Endothelial cell (in vitro differentiated cells): Measurements from ENCODE around the gene PP2D1. TPM values are rescaled to one million over a fixed set of nuclear protein-coding genes. Genes with fewer than 3 reads are reported as not detected.
A peak's percentile ranks its signal among the peaks of the same experiment; 100 is the strongest.

Experiments
- DNase-seq: peaks from one replicate; pipeline ENCODE4 v3.0.0; 2021; ENCODE audit warnings: low spot score
- H3K27ac Mint-ChIP-seq: one replicate; pipeline ENCODE4 v1.8.0; 2021; ENCODE audit warnings: mixed read lengths, inconsistent platforms; ENCODE audit not compliant: unreplicated experiment
- H3K27me3 Mint-ChIP-seq: one replicate; pipeline ENCODE4 v1.8.0; 2021; ENCODE audit warnings: mild to moderate bottlenecking, moderate library complexity, mixed read lengths, inconsistent platforms; ENCODE audit not compliant: unreplicated experiment
- H3K36me3 Mint-ChIP-seq: one replicate; pipeline ENCODE4 v1.8.0; 2021; ENCODE audit warnings: mild to moderate bottlenecking, low read depth, mixed read lengths, inconsistent platforms; ENCODE audit not compliant: unreplicated experiment
- H3K4me1 Mint-ChIP-seq: one replicate; pipeline ENCODE4 v1.8.0; 2021; ENCODE audit warnings: mild to moderate bottlenecking, mixed read lengths, inconsistent platforms; ENCODE audit not compliant: unreplicated experiment
- H3K4me3 Mint-ChIP-seq: one replicate; pipeline ENCODE4 v1.8.0; 2021; ENCODE audit warnings: mild to moderate bottlenecking, mixed read lengths, inconsistent platforms; ENCODE audit not compliant: unreplicated experiment
- H3K9me3 Mint-ChIP-seq: one replicate; pipeline ENCODE4 v1.8.0; 2021; ENCODE audit warnings: mixed read lengths, inconsistent platforms; ENCODE audit not compliant: unreplicated experiment
- CTCF ChIP-seq: fragments of 200-600 bp; sonication (generic); IDR thresholded peaks from one replicate; pipeline ENCODE4 v1.5.0; 2021; ENCODE audit warnings: antibody characterized with exemption; ENCODE audit not compliant: unreplicated experiment
- total RNA-seq: library from RNA; stranded (reverse); fragmentation: NEBNext Ultra II Directional; extraction: Animal tissue kit (Norgen Biotek cat#: 25700); gene quantifications from one replicate; pipeline ENCODE4 v1.2.1, GENCODE V29; 2021; ENCODE audit not compliant: unreplicated experiment

The PP2D1 gene
- total RNA-seq, 1 donor from 2014 or later: not detected

DNA sequence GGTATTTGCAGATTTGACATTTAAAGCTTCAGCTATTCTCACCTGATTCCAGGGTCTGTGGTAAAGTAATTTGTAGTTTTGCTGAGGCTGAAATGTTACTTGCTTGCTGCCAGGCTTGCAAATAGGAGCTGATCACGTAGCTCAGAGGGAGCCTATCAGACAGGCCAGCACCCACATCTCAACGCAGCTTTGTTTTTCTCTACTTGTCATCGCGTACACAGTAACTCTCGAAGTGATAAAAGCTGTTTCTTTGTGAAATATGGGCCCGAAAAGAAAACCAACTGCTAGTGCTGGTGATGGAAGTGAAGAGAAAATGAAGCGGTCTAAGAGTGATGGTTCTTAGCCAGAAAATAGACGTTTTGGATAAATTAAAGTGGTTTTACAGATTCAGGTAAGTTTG is 41.7 kb downstream of the PP2D1 start:
- DNase-seq: no peak
- H3K4me3 Mint-ChIP-seq: no peak overlapping the region
- no peak overlapping the region for H3K27ac Mint-ChIP-seq
- peaks cover 13% of the 10 kb centered on the region for H3K4me1 Mint-ChIP-seq
- H3K9me3 Mint-ChIP-seq: no peaks in the 10 kb centered on the region
- no peaks in the 10 kb centered on the region for H3K27me3 Mint-ChIP-seq
- no peak for TF ChIP-seq CTCF
- H3K36me3 Mint-ChIP-seq: peaks cover 11% of the 10 kb centered on the region

- no peak for TF ChIP-seq CTCF
- Mint-ChIP-seq H3K9me3 (no peaks in the 10 kb centered on the region), H3K4me1 (peaks cover 13% of the 10 kb centered on the region), H3K27ac (peak overlapping the region; percentile 2), H3K36me3 (peaks cover 5% of the 10 kb centered on the region), H3K27me3 (no peaks in the 10 kb centered on the region), H3K4me3 (no peak overlapping the region)
- DNase-seq: no peak
These were observed 44.3 kb downstream of the PP2D1 start for GRCh38 chr3:19967812-19968211.

GRCh38 chr3:19967208-19967607 is 44.9 kb downstream of the PP2D1 start:
- Mint-ChIP-seq H3K4me1 (peaks cover 13% of the 10 kb centered on the region), H3K36me3 (peaks cover 5% of the 10 kb centered on the region), H3K27me3 (no peaks in the 10 kb centered on the region), H3K9me3 (no peaks in the 10 kb centered on the region), H3K4me3 (no peak overlapping the region), H3K27ac (no peak overlapping the region)
- no peak for DNase-seq
- no peak for TF ChIP-seq CTCF

DNA sequence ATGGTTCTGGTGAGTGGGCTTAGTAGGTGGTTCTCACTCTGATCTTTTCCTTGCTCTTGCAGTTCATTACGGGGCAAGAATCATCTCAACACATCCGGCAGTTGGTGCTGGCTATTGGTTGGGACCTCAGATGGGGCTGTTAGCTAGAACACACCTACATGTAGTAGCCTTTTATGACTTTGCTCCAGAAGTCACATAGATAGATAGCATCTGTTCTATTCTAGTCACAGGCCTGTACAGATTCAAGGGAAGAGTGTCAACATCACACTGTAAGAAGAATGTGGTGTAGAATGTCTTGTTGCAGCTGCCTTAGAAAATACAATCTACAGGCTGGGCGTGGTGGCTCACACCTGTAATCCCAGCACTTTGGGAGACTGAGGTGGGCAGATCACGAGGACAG is 50.1 kb downstream of the PP2D1 start:
- no peaks in the 10 kb centered on the region for H3K9me3 Mint-ChIP-seq
- no peak for DNase-seq
- H3K4me1 Mint-ChIP-seq: peaks cover 2% of the 10 kb centered on the region
- TF ChIP-seq CTCF: no peak
- H3K4me3 Mint-ChIP-seq: no peak overlapping the region
- no peaks in the 10 kb centered on the region for H3K27me3 Mint-ChIP-seq
- H3K27ac Mint-ChIP-seq: no peak overlapping the region
- peaks cover 8% of the 10 kb centered on the region for H3K36me3 Mint-ChIP-seq

GRCh38 chr3:19960696-19961095 is 51.4 kb downstream of the PP2D1 start:
- Mint-ChIP-seq H3K27ac (no peak overlapping the region), H3K27me3 (no peaks in the 10 kb centered on the region), H3K9me3 (no peaks in the 10 kb centered on the region), H3K4me1 (no peaks in the 10 kb centered on the region), H3K36me3 (peaks cover 8% of the 10 kb centered on the region), H3K4me3 (no peak overlapping the region)
- no peak for TF ChIP-seq CTCF
- no peak for DNase-seq
